Measurements from ENCODE around the gene PCNT.
"Not testable (repeated sequence)": the region's sequence is repeated elsewhere in the genome, so short reads cannot be mapped to it uniquely, and the experiment has no call there.

PCNT gene

GRCh38 chr21:46357335-46357604, 33.3 kb downstream of the PCNT start:
- H3K4me3 ChIP-seq (ENCODE audit: low read depth, low read length), result no peak overlapping the region

- no peak overlapping the region for H3K4me3 ChIP-seq (ENCODE audit: low read depth, low read length)
These were observed 33.9 kb downstream of the PCNT start for GRCh38 chr21:46357684-46358425.

GRCh38 chr21:46361176-46361575, 37.2 kb downstream of the PCNT start:
- no peak overlapping the region for H3K4me3 ChIP-seq (ENCODE audit: low read depth, low read length)

- H3K4me3 ChIP-seq (ENCODE audit: low read depth, low read length), result no peak overlapping the region
These were observed 38.0 kb downstream of the PCNT start for GRCh38 chr21:46361935-46362334.

- no peak overlapping the region for H3K4me3 ChIP-seq (ENCODE audit: low read depth, low read length)
These were observed 39.0 kb downstream of the PCNT start for GRCh38 chr21:46362946-46363345.

GRCh38 chr21:46363698-46364097, 39.7 kb downstream of the PCNT start:
- no peak overlapping the region for H3K4me3 ChIP-seq (ENCODE audit: low read depth, low read length)

GRCh38 chr21:46366091-46366490, 42.1 kb downstream of the PCNT start:
- H3K4me3 ChIP-seq (ENCODE audit: low read depth, low read length), result no peak overlapping the region

GRCh38 chr21:46366561-46366960, 42.6 kb downstream of the PCNT start:
- no peak overlapping the region for H3K4me3 ChIP-seq (ENCODE audit: low read depth, low read length)

GRCh38 chr21:46366966-46367365, 43.0 kb downstream of the PCNT start:
- no peak overlapping the region for H3K4me3 ChIP-seq (ENCODE audit: low read depth, low read length)

- no peak overlapping the region for H3K4me3 ChIP-seq (ENCODE audit: low read depth, low read length)
These were observed 44.8 kb downstream of the PCNT start for GRCh38 chr21:46368533-46369285.

GRCh38 chr21:46369520-46370235, 45.7 kb downstream of the PCNT start:
- no peak overlapping the region for H3K4me3 ChIP-seq (ENCODE audit: low read depth, low read length)

GRCh38 chr21:46371204-46372013, 47.5 kb downstream of the PCNT start:
- no peak overlapping the region for H3K4me3 ChIP-seq (ENCODE audit: low read depth, low read length)

GRCh38 chr21:46372014-46372485, 48.1 kb downstream of the PCNT start:
- no peak overlapping the region for H3K4me3 ChIP-seq (ENCODE audit: low read depth, low read length)

GRCh38 chr21:46372947-46373346, 49.0 kb downstream of the PCNT start:
- not testable (repeated sequence) for H3K4me3 ChIP-seq (ENCODE audit: low read depth, low read length)

- H3K4me3 ChIP-seq (ENCODE audit: low read depth, low read length), result no peak overlapping the region
These were observed 50.9 kb downstream of the PCNT start for GRCh38 chr21:46374761-46375389.

GRCh38 chr21:46375560-46376230, 51.7 kb downstream of the PCNT start:
- H3K4me3 ChIP-seq (ENCODE audit: low read depth, low read length), result no peak overlapping the region

GRCh38 chr21:46376231-46376628, 52.3 kb downstream of the PCNT start:
- H3K4me3 ChIP-seq (ENCODE audit: low read depth, low read length), result no peak overlapping the region

GRCh38 chr21:46376856-46377453, 53.0 kb downstream of the PCNT start:
- no peak overlapping the region for H3K4me3 ChIP-seq (ENCODE audit: low read depth, low read length)

- no peak overlapping the region for H3K4me3 ChIP-seq (ENCODE audit: low read depth, low read length)
These were observed 53.8 kb downstream of the PCNT start for GRCh38 chr21:46377789-46378188.

- H3K4me3 ChIP-seq (ENCODE audit: low read depth, low read length), result no peak overlapping the region
These were observed 55.1 kb downstream of the PCNT start for GRCh38 chr21:46379105-46379504.
